ENCODE measurements around the gene PRMT5.

DNA sequence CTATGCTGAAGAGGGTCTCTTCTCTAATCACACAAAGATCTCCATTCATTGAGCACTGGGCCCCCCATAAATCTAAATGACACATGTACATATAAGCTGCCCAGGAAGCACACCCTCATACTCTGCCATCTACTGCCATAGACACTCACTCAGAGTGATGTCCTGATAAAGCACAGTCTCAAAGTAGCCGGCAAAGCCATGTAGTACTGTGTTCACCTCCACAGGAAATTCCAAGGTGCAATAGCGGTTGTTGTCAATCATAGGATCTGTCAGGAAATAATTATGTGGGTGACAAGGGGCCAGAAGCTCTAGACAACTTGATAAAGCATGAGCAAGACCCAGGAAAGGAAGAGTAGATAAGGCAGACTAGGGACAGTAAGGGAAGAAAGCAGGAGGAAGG lies 6.9 kb downstream of the PRMT5 start:
- TF ChIP-seq, protein P1, sequence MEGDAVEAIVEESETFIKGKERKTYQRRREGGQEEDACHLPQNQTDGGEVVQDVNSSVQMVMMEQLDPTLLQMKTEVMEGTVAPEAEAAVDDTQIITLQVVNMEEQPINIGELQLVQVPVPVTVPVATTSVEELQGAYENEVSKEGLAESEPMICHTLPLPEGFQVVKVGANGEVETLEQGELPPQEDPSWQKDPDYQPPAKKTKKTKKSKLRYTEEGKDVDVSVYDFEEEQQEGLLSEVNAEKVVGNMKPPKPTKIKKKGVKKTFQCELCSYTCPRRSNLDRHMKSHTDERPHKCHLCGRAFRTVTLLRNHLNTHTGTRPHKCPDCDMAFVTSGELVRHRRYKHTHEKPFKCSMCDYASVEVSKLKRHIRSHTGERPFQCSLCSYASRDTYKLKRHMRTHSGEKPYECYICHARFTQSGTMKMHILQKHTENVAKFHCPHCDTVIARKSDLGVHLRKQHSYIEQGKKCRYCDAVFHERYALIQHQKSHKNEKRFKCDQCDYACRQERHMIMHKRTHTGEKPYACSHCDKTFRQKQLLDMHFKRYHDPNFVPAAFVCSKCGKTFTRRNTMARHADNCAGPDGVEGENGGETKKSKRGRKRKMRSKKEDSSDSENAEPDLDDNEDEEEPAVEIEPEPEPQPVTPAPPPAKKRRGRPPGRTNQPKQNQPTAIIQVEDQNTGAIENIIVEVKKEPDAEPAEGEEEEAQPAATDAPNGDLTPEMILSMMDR (conservative IDR thresholded peaks at IDR 0.05; ENCODE audit: low read length): no peak
- TF ChIP-seq EZH2phosphoT487 (IDR thresholded peaks at IDR 0.05; ENCODE audit: borderline replicate concordance): no peak
